Fibroblast of lung (primary cell): Measurements from ENCODE around the gene PTMA.
"Not testable (repeated sequence)": the region's sequence is repeated elsewhere in the genome, so short reads cannot be mapped to it uniquely, and the experiment has no call there.

Experiments
- EZH2 ChIP-seq: IDR thresholded peaks from 2 replicates; pipeline ENCODE4 v1.5.1; 2012; ENCODE audit warnings: low read length, control low read depth, mild to moderate bottlenecking; ENCODE audit errors: missing control alignments
- TF ChIP-seq, protein P1 (sequence below), 2 donors: IDR thresholded peaks in 1 of 2; conservative IDR thresholded peaks in 1 of 2; 1 replicate in 1 of 2; 2 replicates in 1 of 2; pipeline ENCODE4 v1.5.1; 2011 to 2012; ENCODE audit warnings: low read length in 2 of 2, control low read depth in 1 of 2, inconsistent platforms in 1 of 2, low read depth in 1 of 2, mild to moderate bottlenecking in 1 of 2

DNA sequence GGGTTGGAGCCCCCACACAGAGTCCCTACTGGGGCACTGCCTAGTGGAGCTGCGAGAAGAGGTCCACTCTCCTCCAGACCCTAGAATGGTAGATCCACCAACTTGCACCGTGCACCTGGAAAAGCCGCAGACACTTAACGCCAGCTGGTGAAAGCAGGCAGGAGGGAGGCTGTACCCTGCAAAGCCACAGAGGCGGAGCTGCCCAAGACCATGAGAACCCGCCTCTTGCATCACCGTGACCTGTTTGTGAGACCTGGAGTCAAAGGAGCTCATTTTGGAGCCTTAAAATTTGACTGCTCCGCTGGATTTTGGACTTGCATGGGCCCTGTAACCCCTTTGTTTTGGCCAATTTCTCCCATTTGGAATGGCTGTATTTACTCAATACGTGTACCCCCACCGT, 40.7 kb downstream of the PTMA start:
- TF ChIP-seq, protein P1, sequence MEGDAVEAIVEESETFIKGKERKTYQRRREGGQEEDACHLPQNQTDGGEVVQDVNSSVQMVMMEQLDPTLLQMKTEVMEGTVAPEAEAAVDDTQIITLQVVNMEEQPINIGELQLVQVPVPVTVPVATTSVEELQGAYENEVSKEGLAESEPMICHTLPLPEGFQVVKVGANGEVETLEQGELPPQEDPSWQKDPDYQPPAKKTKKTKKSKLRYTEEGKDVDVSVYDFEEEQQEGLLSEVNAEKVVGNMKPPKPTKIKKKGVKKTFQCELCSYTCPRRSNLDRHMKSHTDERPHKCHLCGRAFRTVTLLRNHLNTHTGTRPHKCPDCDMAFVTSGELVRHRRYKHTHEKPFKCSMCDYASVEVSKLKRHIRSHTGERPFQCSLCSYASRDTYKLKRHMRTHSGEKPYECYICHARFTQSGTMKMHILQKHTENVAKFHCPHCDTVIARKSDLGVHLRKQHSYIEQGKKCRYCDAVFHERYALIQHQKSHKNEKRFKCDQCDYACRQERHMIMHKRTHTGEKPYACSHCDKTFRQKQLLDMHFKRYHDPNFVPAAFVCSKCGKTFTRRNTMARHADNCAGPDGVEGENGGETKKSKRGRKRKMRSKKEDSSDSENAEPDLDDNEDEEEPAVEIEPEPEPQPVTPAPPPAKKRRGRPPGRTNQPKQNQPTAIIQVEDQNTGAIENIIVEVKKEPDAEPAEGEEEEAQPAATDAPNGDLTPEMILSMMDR (conservative IDR thresholded peaks at IDR 0.05 in 1 of 2, IDR thresholded peaks at IDR 0.05 in 1 of 2; ENCODE audit: low read depth in 1 of 2, low read length in 2 of 2) = not testable (repeated sequence)
- not testable (repeated sequence) for TF ChIP-seq EZH2
